Activated T-cell treated with anti-CD3 and anti-CD28 coated beads, Interleukin-2, amount 50 U/mL, for 48 hours (primary cell): ENCODE data around the gene DOCK8.
A peak's percentile ranks its signal among the peaks of the same experiment; 100 is the strongest.

ENCODE experiments used
- DNase-seq, 2 experiments: peaks; one replicate each; pipeline ENCODE4 v3.0.0-alpha.2; 2020

Gene DOCK8

GRCh38 chr9:270657-271237 is 56.1 kb downstream of the DOCK8 start:
- DNase-seq: no peak

GRCh38 chr9:272251-273213 is 57.9 kb downstream of the DOCK8 start:
- DNase-seq: peak; percentile 72 to 74

GRCh38 chr9:274406-274805 is 59.7 kb downstream of the DOCK8 start:
- DNase-seq: no peak

- no peak for DNase-seq
These were observed 63.1 kb downstream of the DOCK8 start for GRCh38 chr9:277601-278295.

DNA sequence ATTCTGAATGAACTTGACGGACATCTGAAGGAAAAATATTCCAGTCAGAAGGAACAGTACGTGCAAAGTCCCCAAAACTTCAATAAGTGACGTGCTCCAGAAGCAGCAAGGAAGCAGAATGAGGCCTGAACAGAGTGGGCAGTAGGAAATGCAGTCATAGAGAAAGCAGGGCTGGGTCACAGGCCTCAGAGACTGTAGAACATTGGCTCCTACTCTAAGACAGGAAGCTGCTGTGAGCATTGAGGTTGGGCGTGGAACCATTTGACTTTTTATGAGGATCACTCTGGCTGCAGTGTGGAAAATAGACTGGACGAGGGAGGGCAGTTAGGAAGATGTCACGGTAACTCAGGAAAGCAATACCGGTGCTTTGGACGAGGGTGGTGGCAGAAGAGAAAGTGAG is 64.0 kb downstream of the DOCK8 start:
- DNase-seq: peak; percentile 58 to 65

DNA sequence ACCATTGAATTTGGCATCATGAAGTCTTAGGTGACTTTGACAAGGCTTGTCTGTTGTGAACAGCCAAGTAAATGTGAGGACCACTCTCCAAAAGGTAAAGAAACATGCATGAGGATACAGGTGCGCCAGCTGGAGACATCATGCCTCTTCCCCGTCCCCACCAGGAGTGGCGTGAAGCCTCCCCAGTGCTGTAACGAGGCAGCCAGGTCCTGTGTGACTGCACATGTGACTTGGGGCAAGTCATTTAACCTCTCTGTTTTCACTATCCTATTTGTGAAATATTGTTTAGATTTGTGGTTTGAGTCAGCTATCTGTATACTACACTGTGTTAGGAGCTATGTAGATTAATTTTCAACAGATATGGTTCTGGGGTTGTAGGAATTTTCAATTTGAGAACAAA is 65.0 kb downstream of the DOCK8 start:
- no peak for DNase-seq

GRCh38 chr9:281741-282645 is 67.3 kb downstream of the DOCK8 start:
- peak in 1 of 2 experiments; percentile 40 for DNase-seq

DNA sequence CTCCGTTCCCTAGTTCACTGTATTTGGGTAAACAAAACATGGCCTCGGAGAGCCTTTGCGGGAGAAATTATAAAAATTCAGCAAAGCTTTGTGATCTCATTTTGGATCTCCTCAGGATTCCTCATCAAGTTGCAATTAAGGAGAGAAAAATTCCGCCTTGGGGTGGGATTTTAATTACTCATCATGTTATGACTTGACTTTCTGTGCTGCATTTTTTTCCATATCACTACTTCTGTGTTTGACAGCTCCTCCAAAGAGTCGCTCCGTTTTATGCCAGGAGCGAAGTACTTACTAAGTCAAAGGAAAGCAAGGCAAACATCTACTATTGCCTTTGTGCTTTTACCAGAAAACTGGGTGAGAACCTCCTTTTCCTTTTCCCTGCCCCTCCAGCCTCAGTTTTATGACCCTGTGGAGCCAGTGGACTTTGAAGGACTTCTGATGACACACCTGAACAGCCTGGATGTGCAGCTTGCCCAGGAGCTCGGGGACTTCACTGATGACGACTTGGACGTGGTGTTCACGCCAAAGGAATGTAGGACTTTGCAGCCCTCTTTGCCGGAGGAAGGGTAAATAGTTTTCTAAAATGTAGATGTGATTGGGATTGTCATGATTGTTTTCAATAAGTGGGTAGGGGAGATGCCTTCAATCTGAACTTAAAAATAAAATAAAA is 71.5 kb downstream of the DOCK8 start:
- no peak for DNase-seq

DNA sequence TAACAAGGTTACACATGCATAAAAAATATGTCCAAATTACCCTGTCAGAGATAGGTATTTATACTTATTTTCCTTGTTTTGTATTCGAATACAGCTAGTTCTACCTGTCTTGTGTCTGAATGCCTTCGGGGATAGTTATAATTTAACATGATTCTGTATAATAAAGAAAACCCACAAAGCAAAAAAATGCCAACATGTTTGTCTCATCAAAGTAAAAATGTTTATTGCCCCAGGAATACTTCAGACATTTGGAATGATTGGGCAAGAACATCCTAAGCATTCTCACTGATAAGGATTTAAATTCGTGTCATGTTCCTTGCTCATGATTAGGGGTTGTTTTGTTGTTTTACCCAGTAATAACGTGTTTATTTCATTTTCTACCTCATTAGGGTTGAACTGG is 74.5 kb downstream of the DOCK8 start:
- DNase-seq: no peak

DNA sequence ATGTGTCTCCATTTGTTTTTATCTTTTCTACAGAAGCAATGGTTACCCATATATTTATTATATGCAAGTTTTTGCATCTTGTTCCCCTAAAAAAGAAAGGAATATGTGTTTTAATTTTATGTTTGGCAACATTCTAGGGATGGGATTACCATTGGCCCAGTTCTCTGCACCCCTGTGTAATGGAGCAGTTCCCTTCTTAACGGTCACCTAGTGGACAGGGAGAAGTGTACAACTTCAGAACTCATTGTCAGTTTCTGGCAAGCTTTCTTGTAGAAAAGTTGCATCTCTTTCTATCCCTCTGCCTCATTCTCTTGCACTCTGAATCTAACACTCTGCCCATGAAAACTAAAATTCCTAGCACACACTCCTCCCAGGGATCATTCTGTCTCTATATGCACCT is 78.2 kb downstream of the DOCK8 start:
- DNase-seq: no peak

DNA sequence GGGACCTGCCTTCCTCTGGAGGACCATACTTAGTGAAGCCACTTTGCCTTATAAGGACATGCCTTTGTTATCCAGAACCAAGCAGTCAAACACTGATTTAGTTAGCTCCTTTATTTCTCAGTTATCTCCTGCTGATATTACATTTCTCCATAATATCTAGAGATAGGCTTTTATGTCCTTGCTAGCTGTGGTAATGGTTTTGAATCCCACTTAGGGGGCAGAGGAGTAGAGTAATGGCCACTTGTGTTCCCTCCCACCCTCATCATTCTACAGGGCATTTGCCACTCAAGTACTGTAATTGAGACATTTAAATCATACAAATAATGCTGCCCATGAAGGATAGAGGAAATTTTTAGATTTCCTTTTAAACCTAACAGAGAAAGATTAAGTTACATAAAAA is 80.9 kb downstream of the DOCK8 start:
- no peak for DNase-seq

DNA sequence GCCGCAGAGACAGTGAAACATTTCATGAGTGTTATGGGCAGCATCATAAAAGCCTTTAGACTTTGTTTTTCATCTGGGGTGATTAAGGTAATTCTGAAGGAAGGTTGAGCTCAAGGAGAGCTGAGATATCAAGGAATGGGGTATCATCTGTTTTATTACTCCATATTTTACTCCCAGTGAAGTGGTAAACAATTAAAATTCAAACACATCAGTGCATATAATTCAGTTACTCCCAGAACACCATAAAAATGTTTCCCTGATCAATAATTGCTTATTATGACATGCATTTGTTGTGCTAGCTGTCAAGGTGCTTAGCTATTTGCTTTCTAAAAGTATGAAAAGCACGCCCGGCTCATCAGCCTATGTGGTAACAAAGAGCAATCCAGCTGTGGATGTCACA is 81.7 kb downstream of the DOCK8 start:
- no peak for DNase-seq

- no peak for DNase-seq
These were observed 82.7 kb downstream of the DOCK8 start for GRCh38 chr9:297104-297972.

DNA sequence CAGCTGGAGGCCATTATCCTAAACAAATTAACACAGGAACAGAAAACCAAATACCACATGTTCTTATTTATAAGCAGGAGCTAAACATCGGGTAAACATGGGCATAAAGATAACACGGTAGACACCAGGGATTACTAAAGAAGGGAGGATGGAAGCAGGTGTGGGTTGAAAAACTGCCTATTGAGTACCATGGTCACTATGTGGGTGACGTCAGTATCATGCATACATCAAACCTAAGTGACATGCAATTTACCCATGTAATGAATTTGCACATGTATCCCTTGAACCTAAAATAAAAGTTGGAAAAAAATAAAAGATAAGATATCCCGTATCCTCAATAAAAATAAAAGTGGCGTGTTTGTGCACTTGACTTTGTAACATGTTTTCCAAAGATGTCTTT is 88.8 kb downstream of the DOCK8 start:
- DNase-seq: no peak

DNA sequence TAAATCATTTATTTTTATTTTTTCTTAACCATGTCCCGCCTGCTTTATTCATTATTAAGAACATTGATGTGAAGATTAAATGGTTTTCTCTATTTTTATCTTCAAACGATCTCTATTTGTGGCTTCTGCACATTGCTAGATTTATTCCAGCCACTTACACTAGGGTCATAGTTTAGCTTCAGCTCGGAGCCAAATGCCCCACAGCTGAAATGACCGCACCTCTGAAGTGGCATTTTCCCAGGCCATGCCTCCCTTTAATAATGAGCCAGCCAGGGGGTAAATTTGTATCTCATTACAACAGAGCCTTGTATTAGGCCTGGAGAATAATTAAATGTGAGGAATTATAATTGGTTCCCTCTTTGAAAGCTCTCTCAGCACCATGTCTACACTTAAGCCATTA is 89.4 kb downstream of the DOCK8 start:
- no peak for DNase-seq

- no peak for DNase-seq
These were observed 90.0 kb downstream of the DOCK8 start for GRCh38 chr9:304519-305185.

- peak; percentile 54 to 58 for DNase-seq
These were observed 92.2 kb downstream of the DOCK8 start for GRCh38 chr9:306907-307306.

DNA sequence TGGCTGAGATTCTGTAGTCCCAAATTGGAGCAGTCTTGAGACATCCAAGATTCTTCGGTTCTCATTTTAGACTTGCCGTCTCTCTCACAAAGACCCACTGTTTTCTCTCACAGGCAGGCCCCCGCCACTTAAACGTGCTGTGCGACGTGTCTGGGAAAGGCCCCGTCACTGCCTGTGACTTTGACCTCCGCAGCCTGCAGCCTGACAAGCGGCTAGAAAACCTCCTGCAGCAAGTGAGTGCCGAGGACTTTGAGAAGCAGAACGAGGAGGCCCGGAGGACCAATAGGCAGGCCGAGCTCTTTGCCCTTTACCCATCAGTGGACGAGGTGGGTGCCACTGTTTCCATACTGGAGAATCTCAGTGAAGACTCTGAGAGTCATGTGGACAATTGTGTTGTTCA is 97.2 kb downstream of the DOCK8 start:
- no peak for DNase-seq

GRCh38 chr9:312596-313320 is 98.1 kb downstream of the DOCK8 start:
- DNase-seq: no peak
